H1 (cell line): ENCODE measurements around the gene MAP9.

Experiments used
- CBX5 ChIP-seq: fragments of 300-800, 300-1000 bp; sonication (generic); IDR thresholded peaks from 2 replicates; pipeline ENCODE4 v1.7.1; 2016; ENCODE audit warnings: antibody characterized with exemption, low read length, low read depth
- CBX8 ChIP-seq: fragments of 300-800, 300-1000 bp; sonication (generic); IDR thresholded peaks from 2 replicates; pipeline ENCODE4 v1.7.1; 2016; ENCODE audit warnings: low read depth, low read length, borderline replicate concordance
- EZH2 ChIP-seq: fragments of 200-600 bp; sonication (generic); IDR thresholded peaks from 2 replicates; pipeline ENCODE4 v1.7.1; 2012; ENCODE audit warnings: low read depth, mild to moderate bottlenecking, moderate library complexity, low read length, inconsistent platforms; ENCODE audit not compliant: severe bottlenecking
- GABPA ChIP-seq: IDR thresholded peaks from 2 replicates; pipeline ENCODE4 v1.6.1; 2011; ENCODE audit warnings: mild to moderate bottlenecking, low read length, moderate library complexity, borderline replicate concordance; ENCODE audit not compliant: insufficient read depth
- POLR2A ChIP-seq, 2 experiments: IDR thresholded peaks; 1 replicate in 1 of 2; 2 replicates in 1 of 2; pipeline ENCODE4 v1.6.1; 2011; ENCODE audit warnings: low read depth in 2 of 2, low read length in 2 of 2, mild to moderate bottlenecking in 2 of 2; ENCODE audit errors: control extremely low read depth in 1 of 2
- RAD21 ChIP-seq, 2 experiments: IDR thresholded peaks in 1 of 2; conservative IDR thresholded peaks in 1 of 2; 2 replicates each; pipeline ENCODE4 v1.6.1; 2011; ENCODE audit warnings: low read depth in 2 of 2, low read length in 2 of 2, improper control_type of control experiment in 1 of 2, inconsistent platforms in 1 of 2, mild to moderate bottlenecking in 1 of 2, moderate library complexity in 1 of 2
- TEAD4 ChIP-seq: IDR thresholded peaks from 2 replicates; pipeline ENCODE4 v1.6.1; 2012; ENCODE audit warnings: low read depth, low read length, inconsistent platforms, mixed read lengths
- ZNF274 ChIP-seq: IDR thresholded peaks from 2 replicates; pipeline ENCODE4 v1.7.0; 2012; ENCODE audit warnings: low read length, borderline replicate concordance; ENCODE audit errors: extremely low read depth
- TF ChIP-seq, protein P1 (sequence below), 3 experiments: IDR thresholded peaks; 1 replicate in 2 of 3; 2 replicates in 1 of 3; pipeline versions ENCODE4 v1.5.1 to v1.6.1; 2011; ENCODE audit warnings: low read length in 3 of 3, mild to moderate bottlenecking in 3 of 3, inconsistent platforms in 2 of 3, low read depth in 1 of 3, moderate library complexity in 1 of 3; ENCODE audit not compliant: insufficient read depth in 1 of 3; ENCODE audit errors: control extremely low read depth in 1 of 3
- TF ChIP-seq, protein P2 (sequence below): IDR thresholded peaks from 2 replicates; pipeline ENCODE4 v1.6.1; 2011; ENCODE audit warnings: low read length, improper control_type of control experiment
- TF ChIP-seq, protein P3 (sequence below): IDR thresholded peaks from 2 replicates; pipeline ENCODE4 v1.6.1; 2011; ENCODE audit warnings: low read depth, mild to moderate bottlenecking, low read length; ENCODE audit not compliant: insufficient read depth

DNA sequence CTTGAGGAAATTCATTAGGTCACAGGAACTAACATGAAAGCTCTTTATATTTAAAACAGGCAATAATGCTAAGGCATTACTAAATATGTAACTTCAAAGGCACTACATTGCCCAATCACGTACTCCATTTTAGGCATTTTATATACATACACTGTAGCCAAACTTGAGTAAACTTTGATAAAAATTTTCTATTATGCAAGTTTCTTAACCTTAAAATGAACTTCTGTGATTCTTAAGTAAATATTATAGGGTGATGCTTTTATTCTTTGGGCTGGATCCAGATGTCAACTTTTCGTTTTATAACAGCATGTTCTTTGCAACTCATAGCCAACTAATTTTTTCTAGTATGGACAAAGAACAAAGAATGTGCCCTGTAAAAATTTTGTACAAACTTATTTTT is 28.3 kb upstream of the MAP9 start:
- TF ChIP-seq, protein P1, sequence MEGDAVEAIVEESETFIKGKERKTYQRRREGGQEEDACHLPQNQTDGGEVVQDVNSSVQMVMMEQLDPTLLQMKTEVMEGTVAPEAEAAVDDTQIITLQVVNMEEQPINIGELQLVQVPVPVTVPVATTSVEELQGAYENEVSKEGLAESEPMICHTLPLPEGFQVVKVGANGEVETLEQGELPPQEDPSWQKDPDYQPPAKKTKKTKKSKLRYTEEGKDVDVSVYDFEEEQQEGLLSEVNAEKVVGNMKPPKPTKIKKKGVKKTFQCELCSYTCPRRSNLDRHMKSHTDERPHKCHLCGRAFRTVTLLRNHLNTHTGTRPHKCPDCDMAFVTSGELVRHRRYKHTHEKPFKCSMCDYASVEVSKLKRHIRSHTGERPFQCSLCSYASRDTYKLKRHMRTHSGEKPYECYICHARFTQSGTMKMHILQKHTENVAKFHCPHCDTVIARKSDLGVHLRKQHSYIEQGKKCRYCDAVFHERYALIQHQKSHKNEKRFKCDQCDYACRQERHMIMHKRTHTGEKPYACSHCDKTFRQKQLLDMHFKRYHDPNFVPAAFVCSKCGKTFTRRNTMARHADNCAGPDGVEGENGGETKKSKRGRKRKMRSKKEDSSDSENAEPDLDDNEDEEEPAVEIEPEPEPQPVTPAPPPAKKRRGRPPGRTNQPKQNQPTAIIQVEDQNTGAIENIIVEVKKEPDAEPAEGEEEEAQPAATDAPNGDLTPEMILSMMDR (IDR thresholded peaks at IDR 0.05; ENCODE audit: control extremely low read depth in 1 of 3, insufficient read depth in 1 of 3, low read depth in 1 of 3, low read length in 3 of 3), result no peak
- no peak for TF ChIP-seq CBX8
- no peak for TF ChIP-seq EZH2
- no peak for TF ChIP-seq TEAD4
- TF ChIP-seq, protein P2, sequence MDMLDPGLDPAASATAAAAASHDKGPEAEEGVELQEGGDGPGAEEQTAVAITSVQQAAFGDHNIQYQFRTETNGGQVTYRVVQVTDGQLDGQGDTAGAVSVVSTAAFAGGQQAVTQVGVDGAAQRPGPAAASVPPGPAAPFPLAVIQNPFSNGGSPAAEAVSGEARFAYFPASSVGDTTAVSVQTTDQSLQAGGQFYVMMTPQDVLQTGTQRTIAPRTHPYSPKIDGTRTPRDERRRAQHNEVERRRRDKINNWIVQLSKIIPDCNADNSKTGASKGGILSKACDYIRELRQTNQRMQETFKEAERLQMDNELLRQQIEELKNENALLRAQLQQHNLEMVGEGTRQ, result no peak
- TF ChIP-seq POLR2A (IDR thresholded peaks at IDR 0.05; ENCODE audit: control extremely low read depth in 1 of 2, low read depth in 2 of 2, low read length in 2 of 2), result no peak
- TF ChIP-seq, protein P3, sequence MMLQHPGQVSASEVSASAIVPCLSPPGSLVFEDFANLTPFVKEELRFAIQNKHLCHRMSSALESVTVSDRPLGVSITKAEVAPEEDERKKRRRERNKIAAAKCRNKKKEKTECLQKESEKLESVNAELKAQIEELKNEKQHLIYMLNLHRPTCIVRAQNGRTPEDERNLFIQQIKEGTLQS, result no peak
- TF ChIP-seq GABPA, result no peak
- TF ChIP-seq RAD21 (IDR thresholded peaks at IDR 0.05 in 1 of 2, conservative IDR thresholded peaks at IDR 0.05 in 1 of 2; ENCODE audit: low read depth in 2 of 2, low read length in 2 of 2), result no peak
- TF ChIP-seq CBX5, result no peak
- TF ChIP-seq ZNF274, result no peak
